ENCODE measurements around the gene WNT7B. TPM values are rescaled to one million over a fixed set of nuclear protein-coding genes. Genes with fewer than 3 reads are reported as not detected.

WNT7B gene
- total RNA-seq, 3 donors from 2014 or later (not counting 1 experiment from before 2014, with no cell fraction given) = not detected

- peaks cover 0 to 2% of the 10 kb centered on the region in 2 donors for H3K27me3 Mint-ChIP-seq (ENCODE audit: low read depth in 2 of 2)
- H3K27me3 ChIP-seq (ENCODE audit: control insufficient read depth, insufficient read depth, low read length) = no peaks in the 10 kb centered on the region
- no peak overlapping the region for H3K4me3 ChIP-seq (ENCODE audit: low read length)
- peak overlapping the region; percentile 21 for H3K4me3 Mint-ChIP-seq
- 47% methylated on average over 27 of the region's 27 CpGs for WGBS (ENCODE audit: insufficient coverage)
- peak; percentile 77 to 82 for DNase-seq
- peaks cover 44% of the 10 kb centered on the region for H3K4me1 ChIP-seq (ENCODE audit: control insufficient read depth, insufficient read depth, low read length)
- H3K36me3 Mint-ChIP-seq = no peaks in the 10 kb centered on the region
- H3K27ac ChIP-seq (ENCODE audit: low read length) = peak overlapping the region; percentile 56
- TF ChIP-seq CTCF (IDR thresholded peaks at IDR 0.05) = peak; percentile 95
- H3K27ac Mint-ChIP-seq = peak overlapping the region; percentile 68 to 84
- H3K4me1 Mint-ChIP-seq = peaks cover 14 to 36% of the 10 kb centered on the region in 2 donors
- peaks cover 12% of the 10 kb centered on the region in 2 donors for H3K9me3 Mint-ChIP-seq
- intact Hi-C loops (cut with micrococcal nuclease) = loop anchor here (1.0 to 10.0 kb wide), 2 partner anchors 122 to 300 kb away; partner anchors contain the start of gene GTSE1
- peak; percentile 61 to 70 (median 66) for ATAC-seq
- H3K9me3 ChIP-seq (ENCODE audit: control insufficient read depth, insufficient read depth, low read length) = peaks cover 10% of the 10 kb centered on the region
- no peaks in the 10 kb centered on the region for H3K36me3 ChIP-seq (ENCODE audit: control insufficient read depth, insufficient read depth, low read length)
Observed at GRCh38 chr22:45994491-45995404, 17.8 kb upstream of the WNT7B start.

GRCh38 chr22:45993841-45994240, 16.9 kb upstream of the WNT7B start:
- H3K27ac ChIP-seq (ENCODE audit: low read length) = peak overlapping the region; percentile 56
- no peaks in the 10 kb centered on the region for H3K27me3 Mint-ChIP-seq (ENCODE audit: low read depth in 2 of 2)
- no peaks in the 10 kb centered on the region for H3K36me3 ChIP-seq (ENCODE audit: control insufficient read depth, insufficient read depth, low read length)
- H3K4me3 ChIP-seq (ENCODE audit: low read length) = no peak overlapping the region
- 6% methylated on average over 2 of the region's 2 CpGs for WGBS (ENCODE audit: insufficient coverage)
- peaks cover 14 to 36% of the 10 kb centered on the region in 2 donors for H3K4me1 Mint-ChIP-seq
- H3K4me1 ChIP-seq (ENCODE audit: control insufficient read depth, insufficient read depth, low read length) = peaks cover 44% of the 10 kb centered on the region
- ATAC-seq (peak in 2 of 3 donors; percentile 29 to 46), DNase-seq (peak in 1 of 2 donors; percentile 30)
- no peak overlapping the region for H3K4me3 Mint-ChIP-seq
- peaks cover 12% of the 10 kb centered on the region in 2 donors for H3K9me3 Mint-ChIP-seq
- H3K36me3 Mint-ChIP-seq = no peaks in the 10 kb centered on the region
- peak overlapping the region; percentile 68 to 84 for H3K27ac Mint-ChIP-seq
- TF ChIP-seq CTCF (IDR thresholded peaks at IDR 0.05) = no peak
- no peaks in the 10 kb centered on the region for H3K27me3 ChIP-seq (ENCODE audit: control insufficient read depth, insufficient read depth, low read length)
- intact Hi-C loops (cut with micrococcal nuclease) = loop anchor here (10.0 kb wide), 1 partner anchor 301 kb away; the partner anchor contains the start of gene GTSE1
- peaks cover 10% of the 10 kb centered on the region for H3K9me3 ChIP-seq (ENCODE audit: control insufficient read depth, insufficient read depth, low read length)

GRCh38 chr22:45993143-45993692, 16.3 kb upstream of the WNT7B start:
- intact Hi-C loops (cut with micrococcal nuclease) = loop anchor here (10.0 kb wide), 1 partner anchor 302 kb away; the partner anchor contains the start of gene GTSE1
- Mint-ChIP-seq H3K4me1 (peaks cover 14 to 36% of the 10 kb centered on the region in 2 donors), H3K27ac (peak overlapping the region; percentile 68 to 84), H3K27me3 (ENCODE audit: low read depth in 2 of 2) (no peaks in the 10 kb centered on the region), H3K4me3 (peak overlapping the region; percentile 41), H3K9me3 (peaks cover 12% of the 10 kb centered on the region in 2 donors), H3K36me3 (no peaks in the 10 kb centered on the region)
- H3K27ac ChIP-seq (ENCODE audit: low read length) = peak overlapping the region; percentile 56
- H3K4me1 ChIP-seq (ENCODE audit: control insufficient read depth, insufficient read depth, low read length) = peaks cover 41% of the 10 kb centered on the region
- H3K4me3 ChIP-seq (ENCODE audit: low read length) = no peak overlapping the region
- no peaks in the 10 kb centered on the region for H3K27me3 ChIP-seq (ENCODE audit: control insufficient read depth, insufficient read depth, low read length)
- TF ChIP-seq CTCF (IDR thresholded peaks at IDR 0.05) = no peak
- H3K36me3 ChIP-seq (ENCODE audit: control insufficient read depth, insufficient read depth, low read length) = no peaks in the 10 kb centered on the region
- ATAC-seq (no peak), DNase-seq (no peak)
- H3K9me3 ChIP-seq (ENCODE audit: control insufficient read depth, insufficient read depth, low read length) = peaks cover 10% of the 10 kb centered on the region
- 96% methylated on average over 5 of the region's 5 CpGs for WGBS (ENCODE audit: insufficient coverage)
